GM20431 (cell line): ENCODE measurements around the gene WDR82.

Source experiments
- in situ Hi-C: fragments of 300-500 bp; cut with MseI, MboI; formaldehyde crosslinking; loops from one replicate; pipeline ENCODE4 v1.15.0; 2020; ENCODE audit warnings: low sequenced_read_pairs; ENCODE audit not compliant: unreplicated experiment

WDR82 gene

DNA sequence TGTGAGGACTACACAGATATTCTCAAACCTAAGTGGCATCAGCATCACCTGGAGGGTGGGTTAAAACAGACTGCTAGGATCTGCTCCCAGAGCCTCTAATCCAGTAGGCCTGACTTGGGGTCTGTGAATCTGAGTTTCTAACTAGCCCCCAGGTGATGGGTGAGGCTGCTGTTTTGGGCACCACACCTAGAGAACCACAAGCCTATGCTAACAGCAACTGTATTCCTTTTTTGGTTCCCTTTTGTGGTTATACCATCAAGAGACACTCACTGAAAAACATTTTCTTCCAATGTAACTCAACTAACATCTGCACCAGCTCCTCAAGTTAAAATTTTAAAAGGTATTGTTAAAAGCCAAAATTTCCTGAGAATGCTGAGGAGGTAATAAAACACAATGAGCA lies 16.0 kb downstream of the WDR82 start:
- in situ Hi-C loops = no loop called here

DNA sequence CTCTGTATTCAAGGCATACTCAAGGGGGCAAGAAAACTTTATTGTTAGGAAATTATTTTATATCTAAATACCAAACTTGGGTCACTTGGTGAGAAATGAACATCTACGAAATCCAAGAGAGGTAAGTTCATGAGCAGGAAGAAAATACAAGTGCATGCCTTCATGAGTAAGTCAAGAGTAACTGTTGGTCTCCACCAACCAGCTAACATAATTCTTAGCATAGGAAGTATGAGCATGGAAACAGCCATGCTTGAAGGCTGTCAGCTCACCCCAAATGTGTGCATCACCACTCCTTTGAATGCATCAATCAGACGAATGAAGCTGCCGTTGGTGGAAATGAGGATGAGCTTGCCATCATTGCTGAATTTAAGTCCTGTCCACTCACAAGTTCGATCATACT lies 19.0 kb downstream of the WDR82 start:
- in situ Hi-C loops = no loop called here

DNA sequence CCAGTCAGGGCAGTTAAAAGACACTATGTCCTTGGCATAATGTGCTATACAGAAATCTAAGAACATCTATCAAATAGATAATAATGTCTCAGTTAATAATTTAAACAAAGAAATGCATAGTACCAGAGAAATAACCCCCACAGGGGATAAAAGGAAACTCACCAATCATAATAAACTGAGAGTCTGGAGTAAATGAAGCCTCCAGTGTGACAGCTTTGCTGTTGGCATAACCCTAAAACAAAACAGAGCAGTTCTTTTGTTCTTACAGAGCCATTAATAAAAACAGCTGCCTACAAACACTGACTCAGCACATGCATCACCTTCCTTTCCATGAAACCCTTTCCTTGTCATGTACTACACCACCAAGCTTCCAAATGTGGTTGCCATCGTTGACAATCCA lies 19.4 kb downstream of the WDR82 start:
- in situ Hi-C loops = no loop called here

DNA sequence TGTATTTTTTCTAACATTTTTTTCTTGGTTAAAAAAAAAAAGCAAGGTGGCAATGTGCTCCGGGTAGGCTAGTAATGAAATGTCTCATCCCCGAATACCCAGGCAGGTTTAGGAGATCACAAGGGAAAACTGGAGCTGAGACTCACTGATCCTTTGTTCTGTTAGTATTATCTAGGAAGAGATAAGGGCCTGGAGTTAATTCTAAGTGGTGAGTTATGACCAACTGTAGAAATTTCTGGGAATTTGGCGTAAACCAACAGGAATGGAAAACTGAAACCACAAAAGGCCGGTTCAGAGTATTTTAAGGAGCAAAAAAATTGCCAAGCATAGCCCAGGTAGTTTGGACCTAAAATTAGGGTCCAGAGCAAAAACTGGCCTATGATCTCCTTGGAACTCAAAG lies 20.5 kb downstream of the WDR82 start:
- in situ Hi-C loops = no loop called here

DNA sequence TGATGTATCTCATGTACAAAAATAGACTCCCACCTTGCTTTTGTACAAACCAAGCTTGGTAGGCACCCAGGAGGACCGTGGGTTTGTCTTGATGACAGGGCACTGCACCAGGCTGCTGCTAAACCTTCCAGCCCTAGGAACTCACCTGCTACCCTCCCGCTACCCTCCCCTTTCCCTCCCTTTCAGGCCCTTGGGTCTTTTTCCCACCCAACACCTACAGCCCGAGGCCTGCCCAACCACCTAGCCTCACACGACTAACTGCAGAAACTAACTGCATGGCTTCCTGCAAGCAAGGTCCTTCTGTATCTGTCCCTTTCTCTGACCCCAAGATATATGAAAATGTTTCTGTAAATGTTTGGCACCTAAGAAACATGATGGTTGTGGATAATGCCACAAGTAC lies 21.8 kb downstream of the WDR82 start:
- in situ Hi-C loops = no loop called here

DNA sequence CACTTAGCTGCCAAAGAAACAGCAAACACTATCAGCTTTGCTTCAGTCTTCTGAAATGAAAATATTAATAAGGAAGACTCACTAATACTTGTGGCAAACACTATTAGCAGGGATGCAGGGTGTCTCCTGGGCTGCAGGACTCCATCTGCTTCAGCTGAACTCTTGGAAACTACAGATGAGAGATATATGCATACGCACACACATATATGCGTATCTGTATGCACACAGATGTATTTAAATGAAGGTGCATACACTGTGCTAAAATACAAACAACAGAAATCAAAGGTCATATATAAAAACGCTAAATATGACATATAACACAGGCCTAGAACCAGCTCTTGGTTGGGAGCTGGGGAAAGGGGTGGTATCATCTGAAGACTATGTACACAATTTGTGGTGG lies 22.3 kb downstream of the WDR82 start:
- in situ Hi-C loops = no loop called here

DNA sequence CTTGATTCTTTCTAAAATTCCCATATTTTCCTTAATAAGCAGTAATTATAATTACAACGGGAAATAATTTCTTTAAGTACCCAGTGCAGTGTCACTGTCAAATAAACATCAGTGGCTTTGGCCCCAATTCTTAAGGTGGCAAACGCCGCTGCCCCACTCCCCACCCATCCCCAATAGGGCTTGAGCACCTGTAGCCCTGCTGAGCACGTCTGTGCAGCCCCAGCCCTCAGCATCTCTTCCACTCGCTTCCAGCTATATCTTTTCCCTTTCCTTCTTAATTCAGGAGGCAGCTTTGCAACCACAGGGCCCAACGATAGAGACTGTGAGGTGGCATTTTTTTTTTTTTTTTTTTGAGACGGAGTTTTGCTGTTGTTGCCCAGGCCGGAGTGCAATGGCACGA lies 23.8 kb downstream of the WDR82 start:
- in situ Hi-C loops = no loop called here

DNA sequence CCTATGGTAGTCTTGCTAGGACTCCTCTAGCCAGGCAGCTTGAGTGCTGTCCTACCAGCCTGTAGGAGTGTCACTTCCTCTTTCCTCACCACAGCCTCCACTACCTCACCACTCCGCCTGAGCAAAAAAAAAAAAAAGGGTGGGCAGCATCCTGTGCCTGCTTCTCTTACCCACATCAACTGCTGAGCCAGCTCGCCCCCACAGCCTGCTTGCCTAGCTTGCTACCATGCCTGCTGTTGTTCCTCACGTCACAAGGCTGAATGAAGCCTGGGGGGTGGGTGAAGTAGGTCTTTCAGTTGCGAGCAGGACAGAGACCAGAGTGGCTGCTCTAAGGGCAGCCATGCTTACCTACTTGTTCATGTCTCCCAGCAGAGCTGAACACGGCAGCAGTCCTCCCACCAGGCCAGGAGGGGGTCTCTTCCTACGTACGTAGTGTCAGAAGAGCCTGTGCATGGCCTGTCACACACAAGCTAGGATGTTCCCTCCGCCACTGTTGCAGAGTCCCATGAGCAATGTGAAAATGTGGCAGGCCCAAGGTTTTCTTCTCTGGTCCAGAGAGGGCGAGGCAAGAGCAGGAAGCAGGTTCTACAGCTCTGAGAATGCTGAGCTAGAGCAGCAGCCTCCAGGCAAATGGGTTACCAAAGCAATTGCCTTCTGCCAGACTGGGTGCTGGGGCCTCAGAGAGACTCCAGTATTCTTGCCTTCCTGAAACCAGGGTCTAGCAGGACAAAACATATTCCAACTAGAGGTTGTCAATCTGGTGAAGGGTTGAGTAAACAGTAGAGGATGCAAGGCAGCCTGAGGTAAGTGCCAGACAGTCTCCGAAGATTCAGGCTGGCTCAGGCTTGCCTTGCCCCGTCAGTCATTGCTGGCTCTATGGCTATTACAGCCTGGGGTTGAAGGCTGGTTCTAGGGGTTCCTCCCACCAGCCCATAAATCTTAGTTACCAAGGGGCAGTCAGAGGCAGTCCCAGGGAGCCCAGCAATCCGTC lies 24.8 kb downstream of the WDR82 start:
- in situ Hi-C loops = no loop called here

DNA sequence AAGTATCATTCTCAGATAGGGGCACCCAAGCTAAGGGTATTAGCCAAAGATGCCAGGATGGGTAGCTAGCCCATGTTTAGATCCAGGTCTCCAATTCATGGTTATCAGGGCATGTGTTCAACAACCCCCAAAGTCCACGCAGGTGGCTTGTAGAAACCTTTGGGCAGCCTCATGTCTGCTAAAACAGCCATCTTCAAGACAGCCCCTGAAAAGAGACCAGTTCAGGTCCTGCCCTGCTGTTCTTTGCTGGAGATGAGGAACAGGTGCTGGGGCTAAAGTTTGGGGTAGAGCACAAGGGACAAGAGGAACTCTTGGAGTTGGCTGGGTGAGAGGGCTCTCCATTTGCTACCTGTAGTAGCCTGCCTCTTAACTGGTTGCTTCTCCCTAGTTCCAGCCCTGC lies 28.3 kb downstream of the WDR82 start:
- in situ Hi-C loops = no loop called here

DNA sequence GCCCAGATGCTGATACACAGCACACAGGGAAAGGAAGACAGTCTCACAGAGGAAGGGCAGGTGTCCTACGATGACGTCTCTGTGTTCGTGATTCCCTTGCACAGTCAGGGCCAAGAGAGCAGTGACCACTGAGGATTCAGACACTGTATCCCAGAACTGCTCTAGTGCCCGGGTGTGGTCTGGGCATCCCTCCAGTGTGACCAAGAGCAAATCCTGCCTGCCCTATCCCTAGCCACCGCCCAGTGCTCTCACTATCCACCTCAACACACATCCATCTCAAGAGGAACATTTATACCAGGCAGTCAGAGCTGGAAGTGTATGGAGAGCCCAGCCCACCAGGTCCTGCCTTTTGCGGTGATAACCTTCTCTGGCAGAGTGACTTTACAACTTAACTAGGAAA lies 28.8 kb downstream of the WDR82 start:
- in situ Hi-C loops = no loop called here

DNA sequence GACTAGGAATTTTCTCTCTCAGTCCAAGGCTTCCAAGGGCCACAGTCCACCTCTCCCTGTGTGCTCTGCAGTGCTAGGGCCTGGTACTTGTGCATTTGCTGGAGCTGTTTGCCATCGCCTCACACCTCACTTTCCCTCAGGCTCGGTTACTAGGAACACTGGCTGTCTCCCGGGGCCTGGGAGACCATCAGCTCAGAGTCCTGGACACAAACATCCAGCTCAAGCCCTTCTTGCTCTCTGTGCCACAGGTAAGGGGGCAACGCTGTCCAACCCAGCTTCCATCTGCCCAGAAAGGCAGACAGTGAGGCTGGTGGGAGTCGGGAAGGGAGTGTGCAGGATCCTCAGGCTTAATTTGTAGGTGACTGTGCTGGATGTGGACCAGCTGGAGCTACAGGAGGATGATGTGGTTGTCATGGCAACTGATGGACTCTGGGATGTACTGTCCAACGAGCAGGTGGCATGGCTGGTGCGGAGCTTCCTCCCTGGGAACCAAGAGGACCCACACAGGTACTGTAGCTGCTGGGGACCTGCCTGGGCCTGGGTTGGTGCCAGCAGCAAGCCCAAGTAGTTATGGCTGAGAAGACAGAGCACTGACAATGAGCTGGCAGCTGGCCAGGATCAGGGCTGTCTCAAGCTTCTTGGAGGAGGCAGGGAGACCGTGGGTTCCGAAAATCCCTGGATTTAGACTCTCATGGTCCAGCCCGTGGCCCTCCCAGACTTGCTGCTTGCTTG lies 29.5 kb downstream of the WDR82 start:
- in situ Hi-C loops = no loop called here

DNA sequence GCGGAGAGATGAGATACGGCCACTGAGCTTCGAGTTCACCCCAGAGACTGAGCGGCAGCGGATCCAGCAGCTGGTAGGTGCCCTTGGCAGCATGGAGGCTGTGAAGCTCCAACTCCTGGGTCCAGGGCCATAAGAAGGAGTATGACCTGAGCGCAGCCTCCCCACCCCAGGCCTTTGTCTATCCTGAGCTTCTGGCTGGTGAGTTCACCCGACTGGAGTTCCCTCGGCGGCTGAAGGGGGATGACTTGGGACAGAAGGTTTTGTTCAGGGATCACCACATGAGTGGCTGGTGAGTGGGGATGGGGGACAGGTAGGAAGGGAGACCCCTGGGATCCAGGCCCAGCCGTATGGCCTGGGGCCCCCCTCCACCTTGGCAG lies 30.3 kb downstream of the WDR82 start:
- in situ Hi-C loops = no loop called here

DNA sequence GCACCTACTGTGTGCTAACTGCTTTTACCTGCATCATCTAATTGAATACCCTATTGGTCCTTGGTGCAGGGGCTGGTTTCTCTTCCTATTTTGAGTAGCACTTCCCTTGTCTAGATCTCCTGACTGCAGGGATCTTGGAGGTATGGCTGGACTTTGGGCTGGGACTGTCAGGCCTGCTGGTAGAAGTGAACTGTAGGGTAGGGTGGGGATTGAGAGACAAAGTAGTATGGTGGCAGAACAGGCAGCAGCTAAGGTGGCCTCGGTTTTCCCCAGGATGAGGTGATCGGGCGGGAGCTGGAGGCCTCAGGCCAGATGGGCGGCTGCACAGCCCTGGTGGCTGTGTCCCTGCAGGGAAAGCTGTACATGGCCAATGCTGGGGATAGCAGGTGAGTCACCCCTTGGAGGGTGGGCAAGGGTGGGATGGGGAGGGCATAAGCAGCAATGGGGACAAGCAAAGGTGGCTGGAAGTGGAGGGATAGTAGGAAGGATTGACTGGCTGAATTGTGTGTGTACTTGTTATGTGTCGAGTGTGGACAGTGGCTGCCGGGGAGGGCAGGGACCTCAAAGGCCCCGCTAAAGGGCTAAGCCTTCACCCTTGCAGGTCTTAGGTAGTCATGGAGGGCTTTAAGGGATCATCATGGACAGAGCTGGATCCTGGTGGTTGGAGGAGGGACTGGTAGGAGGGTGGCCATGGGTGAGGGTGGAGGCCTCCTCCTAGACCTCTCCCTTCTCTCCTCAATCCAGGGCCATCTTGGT lies 30.9 kb downstream of the WDR82 start:
- in situ Hi-C loops = no loop called here

DNA sequence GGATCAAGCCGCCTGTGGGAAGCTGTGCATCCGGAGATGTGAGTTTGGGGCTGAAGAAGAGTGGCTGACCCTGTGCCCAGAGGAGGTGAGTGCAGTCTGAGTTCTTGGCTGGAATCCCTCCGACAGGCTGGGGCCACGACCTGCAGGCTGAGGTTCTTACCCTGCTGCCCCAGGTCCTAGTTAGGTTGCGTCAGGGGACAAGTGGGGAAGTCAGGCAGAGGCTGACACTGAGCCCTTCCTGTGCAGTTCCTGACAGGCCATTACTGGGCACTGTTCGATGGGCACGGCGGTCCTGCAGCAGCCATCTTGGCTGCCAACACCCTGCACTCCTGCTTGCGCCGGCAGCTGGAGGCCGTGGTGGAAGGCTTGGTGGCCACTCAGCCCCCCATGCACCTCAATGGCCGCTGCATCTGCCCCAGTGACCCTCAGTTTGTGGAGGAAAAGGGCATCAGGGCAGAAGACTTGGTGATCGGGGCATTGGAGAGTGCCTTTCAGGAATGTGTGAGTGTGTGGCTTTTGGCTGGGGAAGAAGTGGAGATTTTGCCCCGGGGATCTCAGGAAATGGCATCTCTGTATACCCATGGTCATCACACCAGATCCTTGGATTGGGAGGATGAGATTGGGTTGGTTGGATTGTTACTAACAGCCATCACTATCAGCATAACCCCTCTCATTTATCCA lies 31.6 kb downstream of the WDR82 start:
- in situ Hi-C loops = no loop called here

DNA sequence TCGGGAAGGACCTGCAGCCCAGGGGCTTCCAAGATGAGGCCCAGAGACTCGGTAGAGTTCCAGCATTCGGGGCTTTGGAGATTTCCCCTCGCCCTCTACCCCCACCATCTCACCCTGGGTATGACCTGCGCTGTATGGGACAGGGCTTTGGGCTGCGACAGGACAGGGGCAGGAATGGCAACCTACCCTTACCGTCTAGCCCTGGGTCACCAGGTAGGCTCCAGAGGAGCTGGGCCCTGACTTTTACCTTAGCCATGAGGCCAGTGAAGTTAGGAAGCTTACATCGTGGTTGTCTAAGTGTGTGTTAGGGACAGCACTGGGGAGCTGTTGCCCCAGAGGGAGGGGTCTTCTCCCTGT lies 32.2 kb downstream of the WDR82 start:
- in situ Hi-C loops = no loop called here

DNA sequence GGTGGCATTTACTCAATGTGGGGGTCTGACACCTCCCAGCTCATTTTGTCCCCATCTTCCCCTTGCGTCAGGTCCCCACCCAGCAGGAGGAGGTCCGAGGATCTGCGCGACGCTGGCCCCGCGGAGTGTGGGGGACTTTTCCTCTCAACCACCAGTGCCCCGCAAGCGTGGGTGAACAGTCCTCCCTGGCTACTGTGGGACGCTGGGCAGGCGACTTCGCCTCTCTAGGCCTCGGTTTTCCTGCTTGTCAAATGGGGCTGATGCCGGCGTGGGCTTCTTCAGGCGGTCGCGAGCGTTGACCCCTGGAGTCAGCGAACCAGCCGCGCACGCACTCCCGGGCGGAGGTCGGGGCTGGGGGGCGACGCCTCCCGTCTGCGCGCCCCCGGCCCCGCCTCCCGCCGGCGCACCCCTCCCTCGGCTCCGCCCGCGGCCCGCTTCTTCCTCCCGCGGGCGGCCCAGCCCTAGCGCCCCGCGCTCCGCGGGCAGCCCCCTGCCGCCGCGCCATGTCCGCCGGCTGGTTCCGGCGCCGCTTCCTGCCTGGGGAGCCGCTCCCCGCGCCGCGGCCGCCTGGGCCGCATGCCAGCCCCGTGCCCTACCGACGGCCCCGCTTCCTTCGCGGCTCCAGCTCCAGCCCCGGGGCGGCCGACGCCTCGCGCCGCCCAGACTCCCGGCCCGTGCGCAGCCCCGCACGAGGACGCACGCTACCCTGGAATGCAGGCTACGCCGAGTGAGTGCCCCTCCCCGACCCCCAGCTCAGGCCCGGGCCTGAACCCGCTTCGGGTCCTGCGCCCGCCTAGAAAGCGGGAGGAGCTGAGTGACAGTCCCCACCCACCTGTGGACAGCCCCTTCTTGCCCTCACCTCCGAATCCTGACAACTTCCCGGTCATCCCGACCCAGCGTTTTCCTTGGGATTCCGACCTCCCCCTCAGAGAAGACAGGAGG lies 32.9 kb downstream of the WDR82 start, which contains the start of gene PPM1M:
Gene PPM1M (plus strand): TSS at position 438 of the 942 bp plus-strand sequence. CDS start 66 bp downstream, at position 504.
- in situ Hi-C loops = no loop called here

DNA sequence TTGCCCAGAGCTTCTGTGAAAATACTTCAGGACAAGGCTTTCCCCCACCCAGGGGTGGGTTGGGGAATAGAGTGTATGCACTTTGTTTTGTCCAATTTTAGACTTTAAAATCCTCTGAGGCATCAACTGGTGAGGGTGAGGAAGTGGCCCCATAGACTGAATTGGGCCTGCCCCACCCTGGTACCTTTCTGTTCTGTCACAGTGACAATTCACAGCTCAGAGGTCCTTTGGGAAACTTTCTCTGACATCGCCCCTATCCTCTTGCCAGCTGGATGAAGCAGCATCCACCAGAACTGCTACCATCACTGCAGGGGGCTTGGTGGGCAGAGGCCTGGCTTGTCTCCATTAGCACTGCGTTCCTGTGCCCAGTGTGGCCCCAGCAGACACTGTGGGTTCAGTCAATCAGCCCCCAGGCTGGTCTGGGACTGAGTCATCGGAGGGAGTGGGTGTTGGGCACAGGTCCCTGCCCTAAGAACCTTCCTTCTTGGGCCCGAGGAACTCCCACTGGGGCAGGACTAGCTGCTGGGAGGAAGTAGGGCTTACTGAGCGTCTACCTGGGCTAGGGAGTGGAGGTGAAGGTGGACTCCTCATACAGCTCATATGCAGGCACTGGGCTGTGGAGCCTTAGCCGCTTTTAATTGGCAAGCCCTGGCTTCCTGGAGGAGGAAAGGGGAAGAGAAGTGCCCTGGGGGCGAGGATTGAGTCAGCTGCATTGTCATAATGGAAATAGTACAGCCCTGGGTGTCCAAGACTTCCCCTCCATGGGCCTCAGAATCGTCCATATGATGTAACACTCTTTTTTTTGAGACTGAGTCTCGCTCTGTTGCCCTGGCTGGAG lies 34.4 kb downstream of the WDR82 start:
- in situ Hi-C loops = no loop called here

DNA sequence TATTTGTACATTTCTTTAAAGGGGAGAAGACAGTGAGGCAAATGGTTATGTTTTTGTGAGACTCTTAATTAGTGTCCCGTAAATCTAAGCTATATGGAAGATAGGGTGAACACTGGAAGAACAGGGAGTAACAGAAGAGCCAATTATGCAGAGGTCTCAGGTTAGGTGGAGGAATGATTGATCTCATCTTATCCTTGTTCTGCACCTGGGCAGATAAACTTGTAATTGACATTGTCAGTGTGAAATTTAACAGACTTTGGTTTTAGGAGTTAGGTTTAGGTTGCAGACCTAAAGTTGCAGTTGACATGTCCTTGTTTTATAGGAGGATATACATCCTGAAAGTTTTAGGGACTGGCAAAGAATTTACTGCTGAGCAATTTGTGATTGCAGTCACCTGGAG lies 36.4 kb downstream of the WDR82 start:
- in situ Hi-C loops = no loop called here
